ENCODE results near the gene MSMB.
A peak's percentile ranks its signal among the peaks of the same experiment; 100 is the strongest.

MSMB gene

DNA sequence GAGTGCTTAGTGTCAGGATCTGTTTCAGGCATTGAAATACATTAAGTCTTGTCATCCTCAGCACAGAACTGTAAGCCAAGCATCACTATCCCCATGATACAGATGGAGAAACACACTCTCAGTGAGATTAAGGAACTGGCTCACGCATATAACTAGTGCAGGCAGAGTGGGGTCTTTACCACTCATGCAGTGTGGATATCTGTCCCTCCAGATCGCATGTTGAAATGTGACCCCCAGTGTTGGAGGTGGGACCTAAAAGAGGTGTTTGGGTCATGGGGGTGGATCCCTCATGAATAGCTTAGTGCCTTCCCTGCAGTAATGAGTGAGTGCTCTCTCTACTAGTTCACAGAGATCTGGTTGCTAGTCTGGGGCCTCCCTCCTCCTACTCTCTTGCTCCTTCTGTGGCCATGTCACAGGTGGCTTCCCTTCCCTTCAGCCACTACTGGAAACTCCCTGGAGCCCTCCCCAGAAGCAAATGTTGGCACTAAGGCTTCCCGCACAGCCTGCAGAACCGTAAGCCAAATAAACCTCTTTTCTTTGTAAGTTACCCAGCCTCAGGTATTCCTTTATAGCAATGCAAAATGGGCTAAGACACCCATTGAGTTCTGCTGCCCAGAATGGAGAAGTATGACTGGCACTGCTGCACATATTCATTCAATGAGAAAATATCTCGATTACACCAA lies 31.8 kb upstream of the MSMB start:
- no peak for DNase-seq (ENCODE audit: low read depth)
- TF ChIP-seq, protein P1, sequence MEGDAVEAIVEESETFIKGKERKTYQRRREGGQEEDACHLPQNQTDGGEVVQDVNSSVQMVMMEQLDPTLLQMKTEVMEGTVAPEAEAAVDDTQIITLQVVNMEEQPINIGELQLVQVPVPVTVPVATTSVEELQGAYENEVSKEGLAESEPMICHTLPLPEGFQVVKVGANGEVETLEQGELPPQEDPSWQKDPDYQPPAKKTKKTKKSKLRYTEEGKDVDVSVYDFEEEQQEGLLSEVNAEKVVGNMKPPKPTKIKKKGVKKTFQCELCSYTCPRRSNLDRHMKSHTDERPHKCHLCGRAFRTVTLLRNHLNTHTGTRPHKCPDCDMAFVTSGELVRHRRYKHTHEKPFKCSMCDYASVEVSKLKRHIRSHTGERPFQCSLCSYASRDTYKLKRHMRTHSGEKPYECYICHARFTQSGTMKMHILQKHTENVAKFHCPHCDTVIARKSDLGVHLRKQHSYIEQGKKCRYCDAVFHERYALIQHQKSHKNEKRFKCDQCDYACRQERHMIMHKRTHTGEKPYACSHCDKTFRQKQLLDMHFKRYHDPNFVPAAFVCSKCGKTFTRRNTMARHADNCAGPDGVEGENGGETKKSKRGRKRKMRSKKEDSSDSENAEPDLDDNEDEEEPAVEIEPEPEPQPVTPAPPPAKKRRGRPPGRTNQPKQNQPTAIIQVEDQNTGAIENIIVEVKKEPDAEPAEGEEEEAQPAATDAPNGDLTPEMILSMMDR (IDR thresholded peaks at IDR 0.05; ENCODE audit: control insufficient read depth, insufficient read depth, low read depth, low read length, missing control alignments): no peak
- no peak overlapping the region for H3K4me3 ChIP-seq (ENCODE audit: control insufficient read depth, low read depth, low read length)

DNA sequence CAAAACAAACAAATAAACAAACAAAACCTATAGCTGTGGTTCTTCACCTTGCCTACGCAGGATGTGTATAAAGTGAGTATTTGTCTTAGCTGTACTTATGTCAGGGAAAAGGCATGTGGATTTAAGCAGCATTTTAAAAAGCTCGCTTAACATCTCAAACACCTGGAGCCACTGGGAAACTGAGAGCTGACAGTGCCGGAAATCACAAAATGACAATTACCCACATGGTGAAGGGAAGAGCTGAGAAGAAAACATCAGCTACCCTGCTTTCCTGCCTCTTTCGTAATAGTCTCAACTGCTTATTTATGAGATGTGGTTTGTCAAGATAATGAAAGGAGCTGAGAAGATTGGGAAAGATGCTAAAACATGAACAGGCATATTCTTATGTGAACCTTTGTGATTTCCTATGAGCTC lies 31.1 kb upstream of the MSMB start:
- TF ChIP-seq, protein P1 (IDR thresholded peaks at IDR 0.05; ENCODE audit: control insufficient read depth, insufficient read depth, low read depth, low read length, missing control alignments): no peak
- DNase-seq (ENCODE audit: low read depth): peak; percentile 18
- H3K4me3 ChIP-seq (ENCODE audit: control insufficient read depth, low read depth, low read length): no peak overlapping the region

DNA sequence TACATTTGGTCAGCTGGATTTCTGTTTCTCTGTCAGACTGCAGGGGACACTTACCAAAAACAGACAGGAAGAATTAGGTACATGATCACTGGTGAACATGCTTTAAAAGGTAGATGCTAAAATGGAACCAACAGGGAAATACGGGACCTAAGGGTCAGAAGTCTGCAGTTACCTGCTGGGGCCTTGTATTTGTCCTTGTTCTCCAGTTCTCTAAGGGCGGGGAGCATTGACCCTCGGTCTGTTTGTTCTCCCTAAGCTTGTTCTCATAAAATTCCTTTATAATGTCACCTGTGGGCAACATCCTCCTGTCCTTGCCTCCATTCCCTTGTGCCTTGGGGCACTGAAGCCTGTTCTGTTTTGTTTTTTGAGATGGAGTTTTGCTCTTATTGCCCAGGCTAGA lies 29.8 kb upstream of the MSMB start:
- DNase-seq (ENCODE audit: low read depth): no peak
- TF ChIP-seq, protein P1 (IDR thresholded peaks at IDR 0.05; ENCODE audit: control insufficient read depth, insufficient read depth, low read depth, low read length, missing control alignments): no peak
- H3K4me3 ChIP-seq (ENCODE audit: control insufficient read depth, low read depth, low read length): no peak overlapping the region

DNA sequence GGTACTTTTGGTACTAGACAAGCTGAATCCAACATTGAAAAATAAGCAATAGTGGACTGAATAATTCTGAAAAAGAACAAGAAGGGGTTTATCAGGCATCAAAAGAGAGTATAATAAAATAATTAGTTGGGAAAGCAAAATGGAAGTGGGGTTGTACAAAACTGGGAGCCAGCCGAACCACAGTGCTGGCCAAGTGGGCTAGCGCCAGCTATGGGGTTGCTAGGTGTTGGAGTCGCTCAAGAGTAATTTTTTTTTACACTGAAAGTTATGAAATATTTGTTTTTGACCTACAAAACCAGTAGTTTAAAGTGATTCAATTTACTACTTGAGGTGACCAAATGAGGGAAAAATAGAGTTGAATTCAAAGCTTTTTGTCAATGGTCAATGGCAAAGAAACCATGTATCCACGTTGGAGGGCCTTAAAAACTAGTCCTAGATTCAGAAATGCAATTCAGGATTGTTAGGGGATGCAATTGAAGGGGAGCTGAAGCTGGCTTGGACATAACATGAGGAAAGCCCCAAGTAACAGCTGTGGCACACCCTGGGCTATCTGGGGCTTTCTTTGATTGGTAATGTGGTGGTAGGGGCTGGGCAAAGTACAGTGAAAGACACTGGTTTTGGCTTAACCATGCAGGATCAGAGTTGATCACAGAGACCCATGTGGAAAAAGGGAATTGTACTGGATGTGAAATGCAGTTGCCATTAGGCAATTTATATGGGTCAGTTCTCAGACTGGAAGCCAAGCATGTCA lies 28.3 kb upstream of the MSMB start:
- DNase-seq (ENCODE audit: low read depth): no peak
- TF ChIP-seq, protein P1 (IDR thresholded peaks at IDR 0.05; ENCODE audit: control insufficient read depth, insufficient read depth, low read depth, low read length, missing control alignments): no peak

DNA sequence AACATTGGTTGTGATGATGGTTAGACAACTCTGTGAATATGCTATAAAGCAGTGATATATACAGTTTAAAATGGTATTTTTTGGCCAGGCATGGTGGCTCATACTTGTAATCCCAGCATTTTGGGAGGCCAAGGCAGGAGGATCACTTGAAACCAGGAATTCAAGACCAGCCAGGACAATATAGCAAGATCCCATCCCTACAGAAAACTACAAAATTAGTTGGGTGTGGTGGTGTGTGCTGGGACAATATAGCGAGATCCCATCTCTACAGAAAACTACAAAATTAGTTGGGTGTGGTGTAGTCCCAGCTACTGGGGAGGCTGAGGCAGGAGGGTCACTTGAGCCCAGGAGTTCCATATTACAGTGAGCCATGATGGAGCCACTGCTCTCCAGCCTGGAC lies 27.5 kb upstream of the MSMB start:
- no peak for DNase-seq (ENCODE audit: low read depth)
- TF ChIP-seq, protein P1 (IDR thresholded peaks at IDR 0.05; ENCODE audit: control insufficient read depth, insufficient read depth, low read depth, low read length, missing control alignments): no peak
- H3K4me3 ChIP-seq (ENCODE audit: control insufficient read depth, low read depth, low read length): no peak overlapping the region

More for the DNA sequence above, 28.3 kb upstream of the MSMB start:
- no peak overlapping the region for H3K4me3 ChIP-seq (ENCODE audit: control insufficient read depth, low read depth, low read length)

DNA sequence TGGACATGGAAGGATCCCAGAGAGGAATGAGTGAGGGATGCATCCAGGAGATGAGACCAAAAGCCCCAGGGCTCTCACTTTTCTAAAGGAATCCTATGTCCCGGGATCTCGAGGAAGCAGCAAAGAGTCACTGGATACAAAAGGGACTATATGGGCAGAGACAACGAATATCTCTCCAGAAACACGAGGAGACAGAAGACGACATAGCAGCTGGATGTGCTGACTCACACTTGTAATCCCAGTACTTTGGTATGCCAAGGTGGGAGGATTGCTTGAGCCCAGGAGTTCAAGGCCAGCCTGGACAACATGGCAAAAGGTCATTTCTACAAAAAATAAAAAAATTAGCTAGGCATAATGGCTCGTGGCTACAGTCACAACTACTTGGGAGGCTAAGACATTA lies 24.7 kb upstream of the MSMB start:
- H3K4me3 ChIP-seq (ENCODE audit: control insufficient read depth, low read depth, low read length): no peak overlapping the region
- no peak for DNase-seq (ENCODE audit: low read depth)
- TF ChIP-seq, protein P1 (IDR thresholded peaks at IDR 0.05; ENCODE audit: control insufficient read depth, insufficient read depth, low read depth, low read length, missing control alignments): no peak
